Neural cell (in vitro differentiated cells): Measurements from ENCODE around the gene RNF213. TPM values are rescaled to one million over a fixed set of nuclear protein-coding genes. Genes with fewer than 3 reads are reported as not detected.

ENCODE experiments used
- H2AFZ ChIP-seq: fragments of 200-600, 300-800 bp; sonication (generic), shearing (Covaris generic); 2 replicates; pipeline ENCODE4 v1.6.0; 2014; ENCODE audit warnings: low read depth, mild to moderate bottlenecking, antibody characterized with exemption, low read length, moderate library complexity
- H3F3A ChIP-seq: fragments of 200-600 bp; shearing (Covaris generic); 2 replicates; pipeline ENCODE4 v1.6.1; 2016; ENCODE audit warnings: mild to moderate bottlenecking, moderate library complexity, mixed read lengths, antibody characterized with exemption, low read length; ENCODE audit not compliant: insufficient read depth, poor library complexity, severe bottlenecking
- H3K27ac ChIP-seq: fragments of 200-600, 300-800 bp; sonication (generic), shearing (Covaris generic); 2 replicates; pipeline ENCODE4 v1.5.1; 2014; ENCODE audit warnings: mild to moderate bottlenecking, low read length, moderate library complexity
- H3K27me3 ChIP-seq: fragments of 300-800, 200-600 bp; sonication (generic), shearing (Covaris generic); 2 replicates; pipeline ENCODE4 v1.6.0; 2014; ENCODE audit warnings: mild to moderate bottlenecking, low read depth, low read length, moderate library complexity; ENCODE audit not compliant: insufficient read depth
- H3K36me3 ChIP-seq: fragments of 300-800, 200-600 bp; sonication (generic), shearing (Covaris generic); 2 replicates; pipeline ENCODE4 v1.5.1; 2014; ENCODE audit warnings: mild to moderate bottlenecking, antibody characterized with exemption, low read length, moderate library complexity; ENCODE audit not compliant: insufficient read depth
- H3K4me2 ChIP-seq: fragments of 300-800, 200-600 bp; sonication (generic), shearing (Covaris generic); 2 replicates; pipeline ENCODE4 v1.6.0; 2014; ENCODE audit warnings: mild to moderate bottlenecking, low read length
- H3K4me3 ChIP-seq: fragments of 300-800, 200-600 bp; sonication (generic), shearing (Covaris generic); 2 replicates; pipeline ENCODE4 v1.5.1; 2014; ENCODE audit warnings: mild to moderate bottlenecking, low read length, moderate library complexity
- H3K79me2 ChIP-seq: fragments of 200-600 bp; shearing (Covaris generic); replicated peaks from 2 replicates; pipeline ENCODE4 v1.6.0; 2014; ENCODE audit warnings: mild to moderate bottlenecking, low read length, moderate library complexity; ENCODE audit not compliant: insufficient read depth
- H3K9ac ChIP-seq: fragments of 300-800, 200-600 bp; sonication (generic), shearing (Covaris generic); 2 replicates; pipeline ENCODE4 v1.6.1; 2016; ENCODE audit warnings: mild to moderate bottlenecking, low read length, mixed read lengths
- H3K9me2 ChIP-seq: fragments of 200-600 bp; shearing (Covaris generic); 2 replicates; pipeline ENCODE4 v1.6.1; 2016; ENCODE audit warnings: mild to moderate bottlenecking, low read length, mixed read lengths; ENCODE audit not compliant: insufficient read depth
- H3K9me3 ChIP-seq: fragments of 200-600, 300-800 bp; sonication (generic), shearing (Covaris generic); 2 replicates; pipeline ENCODE4 v1.6.1; 2016; ENCODE audit warnings: mild to moderate bottlenecking, mixed run types, low read length, moderate library complexity, mixed read lengths
- H4K20me1 ChIP-seq: fragments of 200-600 bp; shearing (Covaris generic); 2 replicates; pipeline ENCODE4 v1.6.1; 2016; ENCODE audit warnings: mild to moderate bottlenecking, mixed run types; ENCODE audit not compliant: insufficient read depth
- EP300 ChIP-seq: fragments of 450-650 bp; conservative IDR thresholded peaks from 2 replicates; pipeline ENCODE4 v1.6.1; 2014; ENCODE audit warnings: antibody characterized with exemption, mild to moderate bottlenecking, moderate library complexity; ENCODE audit not compliant: poor library complexity, severe bottlenecking
- EZH2 ChIP-seq: fragments of 200-600, 300-800 bp; shearing (Covaris generic), sonication (generic); IDR thresholded peaks from 2 replicates; pipeline ENCODE4 v1.6.1; 2014; ENCODE audit warnings: antibody characterized with exemption, low read length, borderline replicate concordance, mild to moderate bottlenecking; ENCODE audit not compliant: insufficient read depth, poor library complexity, severe bottlenecking
- MXI1 ChIP-seq: fragments of 450-650 bp; conservative IDR thresholded peaks from 2 replicates; pipeline ENCODE4 v1.6.1; 2014; ENCODE audit warnings: antibody characterized with exemption, mild to moderate bottlenecking; ENCODE audit not compliant: poor library complexity, severe bottlenecking
- POLR2AphosphoS5 ChIP-seq: IDR thresholded peaks from 2 replicates; pipeline ENCODE4 v1.6.1; 2012
- RAD21 ChIP-seq: fragments of 450-650 bp; conservative IDR thresholded peaks from 2 replicates; pipeline ENCODE4 v1.6.1; 2014; ENCODE audit warnings: antibody characterized with exemption, mild to moderate bottlenecking, moderate library complexity
- SMC3 ChIP-seq: fragments of 450-650 bp; conservative IDR thresholded peaks from 2 replicates; pipeline ENCODE4 v1.6.1; 2014; ENCODE audit warnings: antibody characterized with exemption, mild to moderate bottlenecking, moderate library complexity; ENCODE audit not compliant: poor library complexity
- TAF1 ChIP-seq: IDR thresholded peaks from 2 replicates; pipeline ENCODE4 v1.6.1; 2012; ENCODE audit warnings: low read depth
- polyA plus RNA-seq: library from polyadenylated mRNA; depleted of rRNA; stranded (reverse); fragments of >200 nt; gene quantifications from 2 replicates; pipeline ENCODE4 v1.2.3, GENCODE V29; 2014
- TF ChIP-seq, protein P1 (sequence below): fragments of 450-650 bp; IDR thresholded peaks from 2 replicates; pipeline ENCODE4 v1.5.1; 2014; ENCODE audit warnings: antibody characterized with exemption, mild to moderate bottlenecking, moderate library complexity; ENCODE audit not compliant: poor library complexity, severe bottlenecking
- TF ChIP-seq, protein P2 (sequence below): IDR thresholded peaks from 2 replicates; pipeline ENCODE4 v1.6.1; 2012; ENCODE audit warnings: borderline replicate concordance

Gene RNF213
- polyA plus RNA-seq, 1 donor from 2014 or later, result 1.5 TPM

DNA sequence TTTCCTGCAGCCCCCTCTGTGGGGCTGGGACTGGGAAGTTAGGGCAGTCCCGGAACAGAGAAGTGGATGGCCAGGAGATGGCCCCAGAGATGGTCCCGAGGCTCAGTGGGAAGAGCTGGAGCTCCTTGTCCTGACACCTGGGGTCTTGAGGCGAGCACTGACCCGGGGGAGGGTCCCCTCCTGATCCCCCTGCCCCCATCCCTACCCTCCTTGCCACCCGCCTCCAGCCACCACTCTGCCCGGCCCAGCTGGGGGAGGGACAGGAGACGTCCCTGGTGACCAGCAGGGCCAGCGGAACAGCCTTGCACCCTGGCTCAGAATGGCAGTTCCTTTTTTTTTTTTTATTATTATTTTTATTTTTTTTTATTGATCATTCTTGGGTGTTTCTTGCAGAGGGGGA lies 13.9 kb upstream of the RNF213 start:
- no peak overlapping the region for H3K4me3 ChIP-seq
- H3K9me2 ChIP-seq, result no peaks in the 10 kb centered on the region
- no peak overlapping the region for H3K27ac ChIP-seq
- no peaks in the 10 kb centered on the region for H3K79me2 ChIP-seq
- H3K36me3 ChIP-seq, result no peaks in the 10 kb centered on the region
- no peak overlapping the region for H3K4me2 ChIP-seq
- H2AFZ ChIP-seq, result no peak overlapping the region
- TF ChIP-seq SMC3, result no peak
- TF ChIP-seq MXI1, result no peak
- TF ChIP-seq RAD21, result no peak
- TF ChIP-seq, protein P1, sequence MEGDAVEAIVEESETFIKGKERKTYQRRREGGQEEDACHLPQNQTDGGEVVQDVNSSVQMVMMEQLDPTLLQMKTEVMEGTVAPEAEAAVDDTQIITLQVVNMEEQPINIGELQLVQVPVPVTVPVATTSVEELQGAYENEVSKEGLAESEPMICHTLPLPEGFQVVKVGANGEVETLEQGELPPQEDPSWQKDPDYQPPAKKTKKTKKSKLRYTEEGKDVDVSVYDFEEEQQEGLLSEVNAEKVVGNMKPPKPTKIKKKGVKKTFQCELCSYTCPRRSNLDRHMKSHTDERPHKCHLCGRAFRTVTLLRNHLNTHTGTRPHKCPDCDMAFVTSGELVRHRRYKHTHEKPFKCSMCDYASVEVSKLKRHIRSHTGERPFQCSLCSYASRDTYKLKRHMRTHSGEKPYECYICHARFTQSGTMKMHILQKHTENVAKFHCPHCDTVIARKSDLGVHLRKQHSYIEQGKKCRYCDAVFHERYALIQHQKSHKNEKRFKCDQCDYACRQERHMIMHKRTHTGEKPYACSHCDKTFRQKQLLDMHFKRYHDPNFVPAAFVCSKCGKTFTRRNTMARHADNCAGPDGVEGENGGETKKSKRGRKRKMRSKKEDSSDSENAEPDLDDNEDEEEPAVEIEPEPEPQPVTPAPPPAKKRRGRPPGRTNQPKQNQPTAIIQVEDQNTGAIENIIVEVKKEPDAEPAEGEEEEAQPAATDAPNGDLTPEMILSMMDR, result no peak
- TF ChIP-seq POLR2AphosphoS5, result no peak
- no peak for TF ChIP-seq TAF1
- no peak for TF ChIP-seq EZH2
- no peaks in the 10 kb centered on the region for H4K20me1 ChIP-seq
- no peaks in the 10 kb centered on the region for H3F3A ChIP-seq
- H3K9me3 ChIP-seq, result no peaks in the 10 kb centered on the region
- no peaks in the 10 kb centered on the region for H3K27me3 ChIP-seq
- no peak overlapping the region for H3K9ac ChIP-seq

DNA sequence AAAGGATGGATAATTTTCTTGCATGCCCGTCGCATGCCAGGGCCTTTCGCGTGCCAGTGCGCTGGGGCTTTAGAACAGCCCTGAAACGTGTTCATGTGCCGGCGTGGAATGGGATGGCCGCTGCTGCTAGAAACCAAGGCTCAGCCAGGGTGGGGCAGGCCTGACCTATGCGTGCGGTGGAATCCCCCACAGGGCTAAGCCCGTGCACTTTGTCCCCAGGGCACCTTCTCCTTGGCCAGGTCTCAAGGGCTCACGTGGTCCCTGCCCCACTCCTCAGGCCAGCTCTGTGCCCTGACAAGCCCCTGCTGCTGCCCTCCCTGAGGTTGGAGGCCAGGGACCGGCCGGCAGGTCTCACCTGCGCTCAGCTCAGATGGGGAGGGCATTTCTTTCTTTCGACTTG lies 13.1 kb upstream of the RNF213 start:
- Histone ChIP-seq H3K4me2 (no peak overlapping the region), H3K9me3 (no peaks in the 10 kb centered on the region), H3F3A (no peaks in the 10 kb centered on the region), H3K27ac (no peak overlapping the region), H2AFZ (no peak overlapping the region), H3K27me3 (no peaks in the 10 kb centered on the region), H3K9ac (no peak overlapping the region), H3K4me3 (no peak overlapping the region), H3K36me3 (no peaks in the 10 kb centered on the region), H3K9me2 (no peaks in the 10 kb centered on the region), H3K79me2 (no peaks in the 10 kb centered on the region), H4K20me1 (no peaks in the 10 kb centered on the region)
- TF ChIP-seq, protein P2, sequence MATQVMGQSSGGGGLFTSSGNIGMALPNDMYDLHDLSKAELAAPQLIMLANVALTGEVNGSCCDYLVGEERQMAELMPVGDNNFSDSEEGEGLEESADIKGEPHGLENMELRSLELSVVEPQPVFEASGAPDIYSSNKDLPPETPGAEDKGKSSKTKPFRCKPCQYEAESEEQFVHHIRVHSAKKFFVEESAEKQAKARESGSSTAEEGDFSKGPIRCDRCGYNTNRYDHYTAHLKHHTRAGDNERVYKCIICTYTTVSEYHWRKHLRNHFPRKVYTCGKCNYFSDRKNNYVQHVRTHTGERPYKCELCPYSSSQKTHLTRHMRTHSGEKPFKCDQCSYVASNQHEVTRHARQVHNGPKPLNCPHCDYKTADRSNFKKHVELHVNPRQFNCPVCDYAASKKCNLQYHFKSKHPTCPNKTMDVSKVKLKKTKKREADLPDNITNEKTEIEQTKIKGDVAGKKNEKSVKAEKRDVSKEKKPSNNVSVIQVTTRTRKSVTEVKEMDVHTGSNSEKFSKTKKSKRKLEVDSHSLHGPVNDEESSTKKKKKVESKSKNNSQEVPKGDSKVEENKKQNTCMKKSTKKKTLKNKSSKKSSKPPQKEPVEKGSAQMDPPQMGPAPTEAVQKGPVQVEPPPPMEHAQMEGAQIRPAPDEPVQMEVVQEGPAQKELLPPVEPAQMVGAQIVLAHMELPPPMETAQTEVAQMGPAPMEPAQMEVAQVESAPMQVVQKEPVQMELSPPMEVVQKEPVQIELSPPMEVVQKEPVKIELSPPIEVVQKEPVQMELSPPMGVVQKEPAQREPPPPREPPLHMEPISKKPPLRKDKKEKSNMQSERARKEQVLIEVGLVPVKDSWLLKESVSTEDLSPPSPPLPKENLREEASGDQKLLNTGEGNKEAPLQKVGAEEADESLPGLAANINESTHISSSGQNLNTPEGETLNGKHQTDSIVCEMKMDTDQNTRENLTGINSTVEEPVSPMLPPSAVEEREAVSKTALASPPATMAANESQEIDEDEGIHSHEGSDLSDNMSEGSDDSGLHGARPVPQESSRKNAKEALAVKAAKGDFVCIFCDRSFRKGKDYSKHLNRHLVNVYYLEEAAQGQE, result no peak
- TF ChIP-seq, protein P1, result no peak
- no peak for TF ChIP-seq SMC3
- no peak for TF ChIP-seq EP300
- TF ChIP-seq POLR2AphosphoS5, result no peak
- TF ChIP-seq EZH2, result no peak
- no peak for TF ChIP-seq MXI1
- no peak for TF ChIP-seq TAF1
- no peak for TF ChIP-seq RAD21
